Aorta (tissue), 5 donors: ENCODE data around the gene CDC45. TPM values are rescaled to one million over a fixed set of nuclear protein-coding genes. Genes with fewer than 3 reads are reported as not detected.
"Not testable (repeated sequence)": the region's sequence is repeated elsewhere in the genome, so short reads cannot be mapped to it uniquely, and the experiment has no call there.

Experiments
- ATAC-seq: fragments of 200-7000 bp; cut with Tn5 transposase; one replicate; pipeline ENCODE4 v1.9.1; 2022; ENCODE audit warnings: moderate library complexity; ENCODE audit not compliant: low FRiP score
- DNase-seq, 2 donors: peaks; one replicate each; pipeline ENCODE4 v3.0.0-alpha.2; 2020
- H3K27ac ChIP-seq, 2 donors: one replicate each; pipeline ENCODE4 v1.5.1; 2013; ENCODE audit warnings: low read length in 2 of 2, mild to moderate bottlenecking in 2 of 2, moderate library complexity in 2 of 2, control low read depth in 1 of 2, inconsistent platforms in 1 of 2, low read depth in 1 of 2
- H3K27me3 ChIP-seq, 2 donors: one replicate each; pipeline ENCODE4 v1.6.1; 2013; ENCODE audit warnings: control low read depth in 1 of 2, low read length in 1 of 2, mild to moderate bottlenecking in 1 of 2, moderate library complexity in 1 of 2; ENCODE audit not compliant: insufficient read depth in 2 of 2, control insufficient read depth in 1 of 2
- H3K36me3 ChIP-seq, 2 donors: one replicate each; pipeline ENCODE4 v1.6.1; 2013; ENCODE audit warnings: control low read depth in 1 of 2, low read length in 1 of 2, mild to moderate bottlenecking in 1 of 2; ENCODE audit not compliant: insufficient read depth in 2 of 2, control insufficient read depth in 1 of 2
- H3K4me1 ChIP-seq, 2 donors: one replicate each; pipeline ENCODE4 v1.6.1; 2013; ENCODE audit warnings: low read length in 2 of 2, control low read depth in 1 of 2, mild to moderate bottlenecking in 1 of 2, moderate library complexity in 1 of 2; ENCODE audit not compliant: insufficient read depth in 2 of 2, control insufficient read depth in 1 of 2
- H3K4me3 ChIP-seq, 2 donors: one replicate each; pipeline ENCODE4 v1.5.1; 2013; ENCODE audit warnings: low read length in 2 of 2, control low read depth in 1 of 2, mild to moderate bottlenecking in 1 of 2
- H3K9me3 ChIP-seq: one replicate; pipeline ENCODE4 v1.6.1; 2013; ENCODE audit warnings: mild to moderate bottlenecking, low read length; ENCODE audit not compliant: control insufficient read depth
- WGBS, 2 donors: extraction: QIAGEN DNeasy Blood & Tissue Kit; methylation state at CpG; one replicate each; pipeline ENCODE4 v1.1.7; 2013; 5-methylcytosine and 5-hydroxymethylcytosine counted together
- intact Hi-C, 2 donors: fragments of 100-400 bp; cut with DNase I; formaldehyde crosslinking; loops; one replicate each; pipeline versions ENCODE4 v1.14.2 to v1.15.0; 2022
- polyA plus RNA-seq, 2 donors: library from polyadenylated mRNA; stranded (reverse); fragments of 200-250 nt; gene quantifications; one replicate each; pipeline ENCODE4 v1.2.3, GENCODE V29; 2013
- total RNA-seq, 2 donors: library from RNA; stranded (reverse); fragmentation: NEBNext Ultra II Directional; extraction: Animal tissue kit (Norgen Biotek cat#: 25700); gene quantifications; one replicate each; pipeline ENCODE4 v1.2.1, GENCODE V29; 2021
- donor health status: healthy with polysubstance abuse.
- donor health status: Bipolar disorder and iron deficiency.
- donor health status: DM: no; HTN: no; CAD: no.
- donor health status: DM: no; HTN: no; CAD: no.
- donor health status: DM: yes; HTN: yes; CAD: no.

Gene CDC45
- total and polyA plus RNA-seq, 4 donors, result 0.63 to 1.3 (median 0.85) TPM

DNA sequence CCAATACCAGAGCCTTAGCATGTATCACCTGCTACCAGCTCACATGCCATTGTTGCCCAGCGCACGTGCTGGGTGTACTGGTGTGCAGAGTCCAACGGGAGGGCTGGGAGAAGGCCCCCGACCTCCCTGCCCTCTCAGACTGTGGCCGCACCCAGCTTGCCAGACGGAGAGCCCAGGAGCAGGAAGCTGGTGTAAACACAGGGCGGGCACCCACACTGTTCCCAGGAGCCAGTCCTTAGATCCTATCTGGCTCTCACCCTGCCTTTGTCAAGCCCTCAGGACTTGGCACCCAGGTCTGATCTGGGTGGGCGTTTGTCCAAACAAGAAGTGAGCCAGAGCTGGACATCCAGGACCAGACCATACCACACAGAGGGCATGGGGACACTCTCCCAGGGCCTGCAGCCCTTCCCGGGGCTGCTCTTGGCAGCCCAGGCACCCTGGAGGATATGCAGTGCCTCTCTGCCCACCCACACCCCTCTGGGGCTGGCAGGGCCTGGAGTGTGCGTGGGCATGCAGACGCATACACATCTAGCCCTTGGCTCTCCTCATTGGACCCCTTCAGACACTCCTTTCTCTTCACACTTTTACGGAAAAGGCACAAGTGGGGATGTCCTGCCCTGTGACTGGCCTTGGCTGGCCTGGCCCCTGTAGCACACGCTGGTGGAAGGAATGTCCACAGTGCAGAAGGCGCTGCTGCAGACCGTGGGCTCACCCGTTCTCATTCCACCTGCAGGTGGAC lies 64.4 kb downstream of the CDC45 start:
- no peak for DNase-seq
- ATAC-seq, result peak; percentile 79
- intact Hi-C loops, result no loop called here
- no peaks in the 10 kb centered on the region for H3K27me3 ChIP-seq
- no peak overlapping the region for H3K27ac ChIP-seq
- no peaks in the 10 kb centered on the region for H3K4me1 ChIP-seq
- no peak overlapping the region for H3K4me3 ChIP-seq
- no peaks in the 10 kb centered on the region for H3K9me3 ChIP-seq
- H3K36me3 ChIP-seq, result no peaks in the 10 kb centered on the region
- WGBS, 2 donors, result 38 to 50% methylated on average over 16 of the region's 16 CpGs

DNA sequence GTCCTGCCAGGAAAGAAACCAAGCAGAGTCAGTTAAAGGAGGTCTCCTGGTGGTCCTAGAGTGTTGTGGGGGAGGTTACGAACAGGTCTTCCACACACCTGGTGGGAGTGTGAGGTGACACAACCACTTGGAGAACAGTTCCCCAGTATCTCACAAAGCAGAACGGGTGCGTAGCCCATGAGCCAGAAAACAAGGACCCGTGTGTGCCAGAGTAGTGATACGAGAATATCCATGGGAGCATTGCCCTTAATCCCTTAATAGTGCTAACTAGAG lies 66.2 kb downstream of the CDC45 start:
- Histone ChIP-seq H3K4me3 (no peak overlapping the region), H3K27me3 (no peaks in the 10 kb centered on the region), H3K36me3 (no peaks in the 10 kb centered on the region), H3K9me3 (no peaks in the 10 kb centered on the region), H3K4me1 (no peaks in the 10 kb centered on the region), H3K27ac (no peak overlapping the region)
- 80 to 83% methylated on average over 5 of the region's 5 CpGs for whole genome bisulfite sequencing, 2 donors
- intact Hi-C loops, result loop anchor here in 1 of 2 donors (5.0 kb wide), 1 partner anchor 46 kb away; no protein-coding TSS in a partner anchor
- no peak for ATAC-seq
- DNase-seq, result no peak

DNA sequence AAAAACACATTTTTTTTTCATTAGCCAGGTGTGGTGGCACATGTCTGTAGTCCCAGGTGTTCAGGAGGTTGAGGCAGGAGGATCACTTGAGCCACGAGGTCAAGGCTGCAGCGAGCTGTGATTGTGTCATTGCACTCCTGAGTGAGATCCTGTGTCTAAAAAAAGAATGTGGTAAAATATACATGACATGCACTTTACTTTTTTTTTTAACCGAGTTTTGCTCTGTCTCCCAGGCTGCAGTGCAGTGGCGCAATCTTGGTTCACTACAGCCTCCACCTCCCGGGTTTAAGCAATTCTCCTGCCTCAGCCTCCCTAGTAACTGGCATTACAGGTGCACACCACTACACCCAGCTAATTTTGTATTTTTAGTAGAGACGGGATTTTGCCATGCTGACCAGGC lies 67.0 kb downstream of the CDC45 start:
- H3K9me3 ChIP-seq, result no peaks in the 10 kb centered on the region
- DNase-seq (no peak), ATAC-seq (no peak)
- no peak overlapping the region for H3K27ac ChIP-seq
- H3K4me3 ChIP-seq, result no peak overlapping the region
- WGBS, 2 donors, result 72 to 76% methylated on average over 6 of the region's 6 CpGs
- intact Hi-C loops, result loop anchor here in 1 of 2 donors (5.0 kb wide), 1 partner anchor 46 kb away; no protein-coding TSS in a partner anchor
- H3K27me3 ChIP-seq, result no peaks in the 10 kb centered on the region
- no peaks in the 10 kb centered on the region for H3K36me3 ChIP-seq
- H3K4me1 ChIP-seq, result no peaks in the 10 kb centered on the region

DNA sequence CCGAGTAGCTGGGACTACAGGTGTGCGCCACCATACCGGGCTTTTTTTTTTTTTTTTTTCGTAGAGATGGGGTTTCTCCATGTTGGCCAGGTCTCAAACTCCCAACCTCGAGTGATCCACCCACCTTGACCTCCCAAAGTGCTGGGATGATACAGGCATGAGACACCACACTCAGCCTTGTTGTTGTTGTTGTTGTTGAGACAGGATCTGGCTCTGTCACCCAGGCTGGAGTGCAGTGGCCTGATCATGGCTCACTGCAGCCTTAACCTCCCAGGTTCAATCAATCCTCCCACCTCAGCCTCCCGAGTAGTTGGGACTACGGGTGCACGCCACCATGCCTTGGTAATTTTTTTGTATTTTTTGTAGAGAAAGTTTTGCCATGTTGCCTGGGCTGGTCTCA lies 67.9 kb downstream of the CDC45 start:
- Histone ChIP-seq H3K4me3 (no peak overlapping the region), H3K27ac (no peak overlapping the region), H3K36me3 (no peaks in the 10 kb centered on the region), H3K4me1 (no peaks in the 10 kb centered on the region), H3K27me3 (no peaks in the 10 kb centered on the region), H3K9me3 (no peaks in the 10 kb centered on the region)
- intact Hi-C loops, result loop anchor here in 1 of 2 donors (5.0 kb wide), 1 partner anchor 45 kb away; no protein-coding TSS in a partner anchor
- no peak for DNase-seq
- no peak for ATAC-seq
- WGBS, 2 donors, result 88 to 95% methylated on average over 7 to 8 of the region's 8 CpGs

DNA sequence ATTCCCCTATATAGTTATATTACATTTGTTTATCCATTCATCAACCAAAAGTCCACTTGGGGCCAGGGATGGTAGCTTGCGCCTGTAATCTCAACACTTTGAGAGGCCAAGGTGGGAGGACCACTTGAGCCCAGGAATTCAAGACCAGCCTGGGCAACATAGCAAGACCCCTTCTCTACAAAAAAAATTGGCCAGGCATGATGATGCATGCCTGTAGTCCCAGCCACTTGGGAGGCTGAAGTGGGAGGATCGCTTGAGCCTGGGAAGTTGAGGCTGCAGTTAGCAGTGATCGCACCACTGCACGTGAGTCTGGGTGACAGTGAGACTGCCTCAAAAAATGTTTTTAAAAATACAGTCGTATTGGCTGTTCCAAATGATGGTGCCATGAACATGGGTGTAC lies 68.7 kb downstream of the CDC45 start:
- H3K4me1 ChIP-seq, H3K9me3 ChIP-seq, H3K27ac ChIP-seq, H3K36me3 ChIP-seq, DNase-seq, H3K27me3 ChIP-seq, ATAC-seq, H3K4me3 ChIP-seq: not testable (repeated sequence)
- intact Hi-C loops, result loop anchor here in 1 of 2 donors (5.0 kb wide), 1 partner anchor 44 kb away; no protein-coding TSS in a partner anchor
- 92% methylated on average over 5 of the region's 5 CpGs for WGBS, 2 donors

DNA sequence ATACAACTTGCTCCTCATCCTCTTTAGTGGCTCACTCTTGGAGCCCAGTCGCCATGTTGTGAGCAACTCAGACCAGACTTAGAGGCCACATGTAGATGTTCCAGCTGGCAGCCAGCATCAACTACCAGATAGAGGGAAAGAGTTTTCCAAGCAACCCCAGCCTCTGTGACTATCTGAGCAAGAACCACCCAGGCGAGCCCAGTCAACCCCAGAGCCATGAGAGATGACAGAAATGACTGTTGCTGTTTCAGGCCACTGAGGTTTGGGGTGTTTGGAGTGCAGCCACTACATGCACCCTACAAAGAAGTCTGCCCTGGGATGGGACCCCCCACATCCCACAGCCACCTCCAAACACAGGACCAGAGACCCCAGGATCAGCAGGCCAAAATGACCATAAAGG lies 69.2 kb downstream of the CDC45 start:
- no peak for ATAC-seq
- no peaks in the 10 kb centered on the region for H3K9me3 ChIP-seq
- no peak for DNase-seq
- H3K4me1 ChIP-seq, result no peaks in the 10 kb centered on the region
- no peaks in the 10 kb centered on the region for H3K27me3 ChIP-seq
- intact Hi-C loops, result loop anchor here in 1 of 2 donors (5.0 kb wide), 1 partner anchor 43 kb away; no protein-coding TSS in a partner anchor
- no peak overlapping the region for H3K27ac ChIP-seq
- no peak overlapping the region for H3K4me3 ChIP-seq
- 80 to 92% methylated on average over 2 of the region's 2 CpGs for WGBS, 2 donors
- H3K36me3 ChIP-seq, result no peaks in the 10 kb centered on the region

DNA sequence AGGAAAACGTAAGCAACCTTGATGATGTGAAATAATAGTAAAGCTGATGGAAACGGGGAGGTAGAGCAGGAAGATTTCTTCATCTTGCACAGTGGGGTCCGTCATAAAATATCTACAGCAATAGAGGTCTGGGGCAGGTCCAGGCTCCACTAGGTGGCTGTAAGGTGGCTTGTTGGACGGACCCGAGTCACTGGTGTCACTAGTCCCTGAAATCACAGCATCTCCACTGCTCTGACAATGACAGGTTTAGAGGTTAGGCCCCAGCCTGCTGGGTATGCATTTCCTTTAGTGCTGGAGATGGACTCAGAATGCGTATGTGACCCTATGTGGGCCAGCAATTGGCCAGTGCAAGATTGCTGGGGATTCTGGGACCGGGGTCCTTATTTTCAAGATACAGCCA lies 69.7 kb downstream of the CDC45 start:
- Histone ChIP-seq H3K4me3 (no peak overlapping the region), H3K4me1 (no peaks in the 10 kb centered on the region), H3K27ac (no peak overlapping the region), H3K36me3 (no peaks in the 10 kb centered on the region), H3K27me3 (no peaks in the 10 kb centered on the region), H3K9me3 (no peaks in the 10 kb centered on the region)
- ATAC-seq (no peak), DNase-seq (no peak)
- intact Hi-C loops, result loop anchor here in 1 of 2 donors (5.0 kb wide), 1 partner anchor 43 kb away; no protein-coding TSS in a partner anchor
- WGBS, 2 donors, result 79 to 82% methylated on average over 7 of the region's 7 CpGs

DNA sequence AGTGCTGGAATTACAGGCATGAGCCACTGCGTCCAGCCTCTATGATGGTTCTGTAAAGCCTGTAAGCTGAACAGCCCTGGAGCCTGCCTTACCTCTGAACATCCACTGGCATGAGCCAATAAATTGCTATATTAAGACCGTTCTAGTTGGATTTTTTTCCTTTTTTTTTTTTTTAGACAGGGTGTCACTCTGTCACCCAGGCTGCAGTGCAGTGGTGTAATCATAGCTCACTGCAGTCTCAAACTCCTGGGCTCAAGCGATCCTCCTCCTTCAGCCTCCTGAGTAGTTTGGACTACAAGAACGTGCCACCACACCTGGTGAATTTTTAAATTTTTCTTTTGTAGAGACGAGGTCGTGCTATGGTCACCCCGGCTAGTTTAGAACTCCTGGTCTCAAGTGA lies 70.7 kb downstream of the CDC45 start:
- Histone ChIP-seq H3K27ac (no peak overlapping the region), H3K4me1 (no peaks in the 10 kb centered on the region), H3K27me3 (no peaks in the 10 kb centered on the region), H3K36me3 (no peaks in the 10 kb centered on the region), H3K4me3 (no peak overlapping the region), H3K9me3 (no peaks in the 10 kb centered on the region)
- 79% methylated on average over 7 of the region's 7 CpGs for WGBS, 2 donors
- DNase-seq, result no peak
- ATAC-seq, result no peak
- intact Hi-C loops, result no loop called here

DNA sequence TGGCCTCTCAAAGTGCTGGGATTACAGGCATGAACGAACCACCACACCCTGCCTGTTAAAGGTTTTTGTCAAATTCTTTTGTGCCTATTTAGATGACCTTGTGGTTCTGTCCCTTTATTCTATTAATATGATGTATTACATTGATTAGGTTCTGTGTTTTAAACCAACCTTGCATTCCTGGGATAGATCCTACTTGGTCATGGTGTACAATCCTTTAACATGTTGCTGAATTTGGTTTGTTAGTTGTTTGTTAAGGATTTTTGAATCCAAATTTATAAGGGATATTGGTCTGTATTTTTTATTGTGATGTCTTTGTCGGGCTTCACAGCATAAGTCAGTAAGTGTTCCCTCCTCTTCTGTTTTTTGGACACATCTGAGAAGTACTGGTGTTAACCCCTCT lies 73.5 kb downstream of the CDC45 start:
- intact Hi-C loops, result no loop called here
- ATAC-seq, result no peak
- DNase-seq, result no peak
- H3K27ac ChIP-seq, result no peak overlapping the region
- H3K9me3 ChIP-seq, result no peaks in the 10 kb centered on the region
- H3K27me3 ChIP-seq, result no peaks in the 10 kb centered on the region
- WGBS, 2 donors, result 90% methylated on average over 2 of the region's 2 CpGs
- H3K36me3 ChIP-seq, result no peaks in the 10 kb centered on the region
- no peak overlapping the region for H3K4me3 ChIP-seq
- H3K4me1 ChIP-seq, result no peaks in the 10 kb centered on the region
